Type B pancreatic cell (in vitro differentiated cells): ENCODE data around the gene IWS1. TPM values are rescaled to one million over a fixed set of nuclear protein-coding genes. Genes with fewer than 3 reads are reported as not detected.
A peak's percentile ranks its signal among the peaks of the same experiment; 100 is the strongest.
"Not testable (repeated sequence)": the region's sequence is repeated elsewhere in the genome, so short reads cannot be mapped to it uniquely, and the experiment has no call there.

Experiments
- DNase-seq: peaks from one replicate; pipeline ENCODE4 v3.0.0; 2021; ENCODE audit warnings: mixed read lengths; ENCODE audit not compliant: unreplicated experiment; ENCODE audit errors: extremely low spot score
- H3K27ac Mint-ChIP-seq: 2 replicates; pipeline ENCODE4 v1.8.0; 2021; ENCODE audit warnings: mild to moderate bottlenecking, mixed read lengths
- H3K27me3 Mint-ChIP-seq: 2 replicates; pipeline ENCODE4 v1.8.0; 2021; ENCODE audit warnings: mixed read lengths
- H3K36me3 Mint-ChIP-seq: 2 replicates; pipeline ENCODE4 v1.8.0; 2021; ENCODE audit warnings: mixed read lengths
- H3K4me1 Mint-ChIP-seq: one replicate; pipeline ENCODE4 v1.8.0; 2021; ENCODE audit warnings: mixed read lengths; ENCODE audit not compliant: unreplicated experiment
- H3K4me3 Mint-ChIP-seq: 2 replicates; pipeline ENCODE4 v1.8.0; 2021; ENCODE audit warnings: mild to moderate bottlenecking, mixed read lengths
- H3K9me3 Mint-ChIP-seq: 2 replicates; pipeline ENCODE4 v1.8.0; 2021; ENCODE audit warnings: mixed read lengths
- CTCF ChIP-seq: fragments of 200-600 bp; sonication (generic); conservative IDR thresholded peaks from 2 replicates; pipeline ENCODE4 v1.5.0; 2021; ENCODE audit warnings: antibody characterized with exemption, mild to moderate bottlenecking
- total RNA-seq: library from RNA; stranded (reverse); gene quantifications from 2 replicates; pipeline ENCODE4 v1.2.1, GENCODE V29; 2021; ENCODE audit warnings: low replicate concordance

IWS1 gene
- total RNA-seq, 1 donor from 2014 or later, result 45.3 TPM

- H3K9me3 Mint-ChIP-seq, result no peaks in the 10 kb centered on the region
- H3K27me3 Mint-ChIP-seq, result peaks cover 52% of the 10 kb centered on the region
- no peak for TF ChIP-seq CTCF
- no peak overlapping the region for H3K4me3 Mint-ChIP-seq
- H3K36me3 Mint-ChIP-seq, result no peaks in the 10 kb centered on the region
- no peak overlapping the region for H3K27ac Mint-ChIP-seq
- H3K4me1 Mint-ChIP-seq, result peaks cover 14% of the 10 kb centered on the region
- no peak for DNase-seq
Measured at GRCh38 chr2:127546797-127547196, 20.5 kb upstream of the IWS1 start.

DNA sequence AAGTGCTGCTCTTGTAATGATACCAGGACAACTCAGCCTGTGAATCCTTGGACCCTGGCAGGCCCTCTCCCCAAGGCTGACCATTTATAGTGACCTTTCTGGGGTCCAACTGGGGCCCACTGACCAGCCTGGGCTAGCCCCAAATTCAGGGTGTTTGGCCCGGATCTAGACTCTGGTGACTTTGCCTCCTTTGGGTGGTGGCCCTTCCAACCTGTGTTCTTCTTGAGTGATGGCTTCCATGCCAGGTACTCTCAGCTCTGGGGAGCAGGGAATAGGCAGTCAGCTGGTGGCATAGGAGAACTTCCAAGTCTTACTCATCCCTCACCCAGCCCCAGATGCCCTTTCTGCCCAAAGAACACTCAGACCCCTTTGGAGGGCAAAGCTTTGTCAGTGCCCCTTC lies 19.5 kb upstream of the IWS1 start:
- Mint-ChIP-seq H3K4me1 (peaks cover 14% of the 10 kb centered on the region), H3K9me3 (no peaks in the 10 kb centered on the region), H3K27ac (no peak overlapping the region), H3K27me3 (peaks cover 53% of the 10 kb centered on the region), H3K36me3 (no peaks in the 10 kb centered on the region), H3K4me3 (no peak overlapping the region)
- no peak for TF ChIP-seq CTCF
- no peak for DNase-seq

GRCh38 chr2:127545189-127545588 lies 18.9 kb upstream of the IWS1 start:
- Mint-ChIP-seq H3K4me1 (peaks cover 14% of the 10 kb centered on the region), H3K27ac (no peak overlapping the region), H3K9me3 (no peaks in the 10 kb centered on the region), H3K36me3 (no peaks in the 10 kb centered on the region), H3K4me3 (no peak overlapping the region), H3K27me3 (peaks cover 56% of the 10 kb centered on the region)
- no peak for TF ChIP-seq CTCF
- no peak for DNase-seq

- Mint-ChIP-seq H3K27ac (peak overlapping the region; percentile 40), H3K4me1 (peaks cover 14% of the 10 kb centered on the region), H3K27me3 (peaks cover 51% of the 10 kb centered on the region)
- DNase-seq, H3K36me3 Mint-ChIP-seq, H3K4me3 Mint-ChIP-seq, H3K9me3 Mint-ChIP-seq: not testable (repeated sequence)
Measured at GRCh38 chr2:127543013-127543501, 16.8 kb upstream of the IWS1 start.

DNA sequence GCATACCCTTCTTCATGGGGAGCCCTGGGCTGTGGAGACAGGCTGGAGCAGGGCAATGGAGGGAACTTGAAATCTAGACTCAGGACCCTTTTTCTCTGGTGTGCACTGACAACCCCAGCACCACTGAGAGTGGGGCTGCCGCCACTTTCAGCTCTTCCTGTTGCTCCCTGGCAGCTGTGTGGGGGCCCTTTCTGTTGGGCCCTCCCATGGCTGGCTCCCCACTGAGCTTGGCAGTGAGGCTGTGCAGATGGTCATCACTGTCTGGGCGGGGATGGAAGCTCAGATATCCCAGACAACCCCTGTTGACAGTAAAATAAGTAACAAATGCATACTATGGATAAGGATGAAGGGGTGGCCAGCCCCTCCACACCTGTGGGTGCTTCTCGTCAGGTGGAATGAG lies 15.9 kb upstream of the IWS1 start:
- no peak for DNase-seq
- no peaks in the 10 kb centered on the region for H3K36me3 Mint-ChIP-seq
- no peak overlapping the region for H3K4me3 Mint-ChIP-seq
- H3K9me3 Mint-ChIP-seq, result no peaks in the 10 kb centered on the region
- H3K27ac Mint-ChIP-seq, result no peak overlapping the region
- no peak for TF ChIP-seq CTCF
- H3K4me1 Mint-ChIP-seq, result peaks cover 14% of the 10 kb centered on the region
- peaks cover 52% of the 10 kb centered on the region for H3K27me3 Mint-ChIP-seq

GRCh38 chr2:127541809-127542208 lies 15.5 kb upstream of the IWS1 start:
- H3K4me3 Mint-ChIP-seq, result no peak overlapping the region
- peaks cover 14% of the 10 kb centered on the region for H3K4me1 Mint-ChIP-seq
- H3K27me3 Mint-ChIP-seq, result peaks cover 52% of the 10 kb centered on the region
- H3K9me3 Mint-ChIP-seq, result no peaks in the 10 kb centered on the region
- H3K27ac Mint-ChIP-seq, result no peak overlapping the region
- DNase-seq, result no peak
- TF ChIP-seq CTCF, result no peak
- H3K36me3 Mint-ChIP-seq, result no peaks in the 10 kb centered on the region
